SK-N-SH (cell line): ENCODE data around the gene LONRF2.
"Not testable (repeated sequence)": the region's sequence is repeated elsewhere in the genome, so short reads cannot be mapped to it uniquely, and the experiment has no call there.

Experiments
- CTCF ChIP-seq: fragments of 200-600 bp; sonication (generic); IDR thresholded peaks from 2 replicates; pipeline ENCODE4 v1.6.1; 2017; ENCODE audit warnings: antibody characterized with exemption, mild to moderate bottlenecking, moderate library complexity
- EP300 ChIP-seq, 2 experiments: IDR thresholded peaks; 2 replicates each; pipeline versions ENCODE4 v1.4.0 to v1.6.1; 2012; ENCODE audit warnings: borderline replicate concordance in 1 of 2, low read depth in 1 of 2, low read length in 1 of 2
- JUND ChIP-seq: IDR thresholded peaks from 2 replicates; pipeline ENCODE4 v1.4.0; 2012
- MEF2A ChIP-seq: IDR thresholded peaks from 2 replicates; pipeline ENCODE4 v1.4.0; 2012; ENCODE audit warnings: low read depth, borderline replicate concordance
- PBX3 ChIP-seq: IDR thresholded peaks from 2 replicates; pipeline ENCODE4; 2012
- POLR2AphosphoS5 ChIP-seq: IDR thresholded peaks from 2 replicates; pipeline ENCODE4 v1.6.1; 2012; ENCODE audit warnings: low read depth, low read length
- RAD21 ChIP-seq: IDR thresholded peaks from 2 replicates; pipeline ENCODE4 v1.6.1; 2012; ENCODE audit warnings: mild to moderate bottlenecking, low read length
- REST ChIP-seq: IDR thresholded peaks from 2 replicates; pipeline ENCODE4 v1.6.1; 2012; ENCODE audit warnings: mild to moderate bottlenecking, low read depth, low read length, moderate library complexity
- RFX5 ChIP-seq: IDR thresholded peaks from 2 replicates; pipeline ENCODE4 v1.6.1; 2012; ENCODE audit warnings: mild to moderate bottlenecking, improper control_type of control experiment, low read length
- TEAD4 ChIP-seq: IDR thresholded peaks from 2 replicates; pipeline ENCODE4 v1.4.0; 2012; ENCODE audit warnings: mild to moderate bottlenecking, borderline replicate concordance; ENCODE audit not compliant: insufficient read depth
- YY1 ChIP-seq: IDR thresholded peaks from 2 replicates; pipeline ENCODE4 v1.4.0; 2012; ENCODE audit warnings: low read depth, mild to moderate bottlenecking
- ZBTB33 ChIP-seq: IDR thresholded peaks from 2 replicates; pipeline ENCODE4 v1.4.0; 2012; ENCODE audit warnings: low read depth, borderline replicate concordance

GRCh38 chr2:100342466-100342865 is 20.2 kb upstream of the LONRF2 start:
- not testable (repeated sequence) for TF ChIP-seq CTCF; TEAD4; RAD21; POLR2AphosphoS5; YY1; ZBTB33; EP300 (IDR thresholded peaks at IDR 0.05; ENCODE audit: borderline replicate concordance in 1 of 2, low read depth in 1 of 2, low read length in 1 of 2); MEF2A; PBX3; RFX5; REST; JUND
